ENCODE measurements around the gene NKD2. TPM values are rescaled to one million over a fixed set of nuclear protein-coding genes. Genes with fewer than 3 reads are reported as not detected.

The NKD2 gene
- total RNA-seq, 1 donor from 2014 or later, result 0.26 TPM

- DNase-seq (ENCODE audit: low read depth) (no peak), FAIRE-seq (no peak)
- H3K36me3 ChIP-seq (ENCODE audit: control insufficient read depth, insufficient read depth, low read length), result no peaks in the 10 kb centered on the region
- no peaks in the 10 kb centered on the region for H3K27me3 ChIP-seq (ENCODE audit: control insufficient read depth, insufficient read depth, low read length)
- TF ChIP-seq, protein P1, sequence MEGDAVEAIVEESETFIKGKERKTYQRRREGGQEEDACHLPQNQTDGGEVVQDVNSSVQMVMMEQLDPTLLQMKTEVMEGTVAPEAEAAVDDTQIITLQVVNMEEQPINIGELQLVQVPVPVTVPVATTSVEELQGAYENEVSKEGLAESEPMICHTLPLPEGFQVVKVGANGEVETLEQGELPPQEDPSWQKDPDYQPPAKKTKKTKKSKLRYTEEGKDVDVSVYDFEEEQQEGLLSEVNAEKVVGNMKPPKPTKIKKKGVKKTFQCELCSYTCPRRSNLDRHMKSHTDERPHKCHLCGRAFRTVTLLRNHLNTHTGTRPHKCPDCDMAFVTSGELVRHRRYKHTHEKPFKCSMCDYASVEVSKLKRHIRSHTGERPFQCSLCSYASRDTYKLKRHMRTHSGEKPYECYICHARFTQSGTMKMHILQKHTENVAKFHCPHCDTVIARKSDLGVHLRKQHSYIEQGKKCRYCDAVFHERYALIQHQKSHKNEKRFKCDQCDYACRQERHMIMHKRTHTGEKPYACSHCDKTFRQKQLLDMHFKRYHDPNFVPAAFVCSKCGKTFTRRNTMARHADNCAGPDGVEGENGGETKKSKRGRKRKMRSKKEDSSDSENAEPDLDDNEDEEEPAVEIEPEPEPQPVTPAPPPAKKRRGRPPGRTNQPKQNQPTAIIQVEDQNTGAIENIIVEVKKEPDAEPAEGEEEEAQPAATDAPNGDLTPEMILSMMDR (IDR thresholded peaks at IDR 0.05; ENCODE audit: insufficient read depth, low read length, severe bottlenecking), result no peak
- H3K4me3 ChIP-seq (ENCODE audit: low read depth, low read length), result no peak overlapping the region
Observed at GRCh38 chr5:1068895-1069719, 60.5 kb downstream of the NKD2 start.

GRCh38 chr5:1069720-1070088, 61.1 kb downstream of the NKD2 start:
- DNase-seq (ENCODE audit: low read depth) (no peak), FAIRE-seq (no peak)
- Histone ChIP-seq H3K36me3 (ENCODE audit: control insufficient read depth, insufficient read depth, low read length) (no peaks in the 10 kb centered on the region), H3K27me3 (ENCODE audit: control insufficient read depth, insufficient read depth, low read length) (no peaks in the 10 kb centered on the region), H3K4me3 (ENCODE audit: low read depth, low read length) (no peak overlapping the region)
- TF ChIP-seq, protein P1 (IDR thresholded peaks at IDR 0.05; ENCODE audit: insufficient read depth, low read length, severe bottlenecking), result no peak

GRCh38 chr5:1073239-1074102, 64.9 kb downstream of the NKD2 start:
- DNase-seq (ENCODE audit: low read depth), result no peak
- Histone ChIP-seq H3K27me3 (ENCODE audit: control insufficient read depth, insufficient read depth, low read length) (no peaks in the 10 kb centered on the region), H3K36me3 (ENCODE audit: control insufficient read depth, insufficient read depth, low read length) (no peaks in the 10 kb centered on the region), H3K4me3 (ENCODE audit: low read depth, low read length) (no peak overlapping the region)
- TF ChIP-seq, protein P1 (IDR thresholded peaks at IDR 0.05; ENCODE audit: insufficient read depth, low read length, severe bottlenecking), result no peak
- FAIRE-seq, result no peak

GRCh38 chr5:1074226-1074625, 65.6 kb downstream of the NKD2 start:
- FAIRE-seq, result no peak
- no peaks in the 10 kb centered on the region for H3K27me3 ChIP-seq (ENCODE audit: control insufficient read depth, insufficient read depth, low read length)
- no peaks in the 10 kb centered on the region for H3K36me3 ChIP-seq (ENCODE audit: control insufficient read depth, insufficient read depth, low read length)
- TF ChIP-seq, protein P1 (IDR thresholded peaks at IDR 0.05; ENCODE audit: insufficient read depth, low read length, severe bottlenecking), result no peak
- H3K4me3 ChIP-seq (ENCODE audit: low read depth, low read length), result no peak overlapping the region
- DNase-seq (ENCODE audit: low read depth), result no peak

DNA sequence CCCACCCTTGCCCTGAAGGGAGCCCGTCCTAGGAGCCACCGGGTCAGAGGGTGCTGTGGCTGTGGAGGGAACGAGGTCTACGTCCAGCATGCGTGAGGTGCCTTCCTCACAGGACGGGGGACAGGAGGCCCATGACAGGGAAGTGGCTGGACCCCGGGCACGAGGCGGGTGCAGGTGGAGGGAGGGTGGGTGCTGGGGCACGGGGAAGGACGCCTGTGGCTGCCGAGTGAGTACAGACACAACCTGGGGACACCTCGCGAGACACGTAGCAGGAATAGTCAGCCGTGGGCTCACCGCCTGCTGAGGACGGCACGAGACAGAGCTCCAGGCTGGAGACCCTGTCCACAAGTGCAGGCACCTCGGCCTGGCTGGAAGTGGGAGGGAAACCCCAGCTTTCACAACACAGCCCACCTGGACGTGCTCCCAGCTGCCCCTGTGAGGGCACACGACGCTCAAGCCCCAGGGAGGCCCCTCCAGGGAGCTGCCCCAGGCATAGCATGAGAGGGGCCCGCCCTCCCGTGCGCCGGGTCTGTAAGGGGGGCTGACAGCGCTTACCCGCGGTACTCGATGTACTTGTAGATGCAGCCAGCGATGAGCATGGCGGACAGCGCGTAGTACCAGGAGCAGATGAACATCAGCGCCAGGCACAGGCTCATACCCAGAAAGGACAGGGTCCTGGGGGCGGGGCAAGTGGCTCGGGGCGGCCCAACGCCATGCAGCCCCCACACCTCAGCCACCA, 66.4 kb downstream of the NKD2 start:
- no peaks in the 10 kb centered on the region for H3K27me3 ChIP-seq (ENCODE audit: control insufficient read depth, insufficient read depth, low read length)
- DNase-seq (ENCODE audit: low read depth) (no peak), FAIRE-seq (no peak)
- H3K4me3 ChIP-seq (ENCODE audit: low read depth, low read length), result no peak overlapping the region
- TF ChIP-seq, protein P1 (IDR thresholded peaks at IDR 0.05; ENCODE audit: insufficient read depth, low read length, severe bottlenecking), result no peak
- H3K36me3 ChIP-seq (ENCODE audit: control insufficient read depth, insufficient read depth, low read length), result no peaks in the 10 kb centered on the region
